Thoracic aorta (tissue), 2 donors: ENCODE results near the gene UBAP2. TPM values are rescaled to one million over a fixed set of nuclear protein-coding genes. Genes with fewer than 3 reads are reported as not detected.

Experiments
- ATAC-seq: fragments of 150-250 bp; one replicate; pipeline ENCODE4 v1.8.0; 2017; ENCODE audit warnings: low read depth; ENCODE audit not compliant: insufficient number of reproducible peaks, low FRiP score
- DNase-seq: peaks from one replicate; pipeline ENCODE4 v3.0.0-alpha.2; 2020; ENCODE audit warnings: low spot score
- H3K27ac ChIP-seq, 2 donors: fragments of 200-600 bp; sonication (generic); 1 replicate in 1 of 2; 2 replicates in 1 of 2; pipeline ENCODE4 v1.5.1; 2016; ENCODE audit warnings: mild to moderate bottlenecking in 2 of 2, moderate library complexity in 2 of 2
- H3K27me3 ChIP-seq: fragments of 200-600 bp; sonication (generic); replicated peaks from 2 replicates; pipeline ENCODE4 v1.6.0; 2016; ENCODE audit warnings: mild to moderate bottlenecking; ENCODE audit not compliant: insufficient read depth
- H3K36me3 ChIP-seq: fragments of 200-600 bp; sonication (generic); one replicate; pipeline ENCODE4 v1.5.1; 2016
- H3K4me1 ChIP-seq, 2 donors: fragments of 200-600 bp; sonication (generic); 1 replicate in 1 of 2; 2 replicates in 1 of 2; pipeline versions ENCODE4 v1.5.1 to v1.6.0; 2016; ENCODE audit warnings: low read depth in 2 of 2, mild to moderate bottlenecking in 1 of 2; ENCODE audit not compliant: control insufficient read depth in 1 of 2
- H3K4me3 ChIP-seq: fragments of 200-600 bp; sonication (generic); 2 replicates; pipeline ENCODE4 v1.5.1; 2016; ENCODE audit warnings: mild to moderate bottlenecking
- H3K9me3 ChIP-seq: fragments of 200-600 bp; sonication (generic); 2 replicates; pipeline ENCODE4 v1.5.1; 2016
- CTCF ChIP-seq: fragments of 200-600 bp; sonication (generic); IDR thresholded peaks from one replicate; pipeline ENCODE4 v1.5.1; 2019; ENCODE audit warnings: antibody characterized with exemption
- total RNA-seq, 2 donors: library from RNA; depleted of rRNA; stranded (reverse); fragments of >200 nt; gene quantifications; one replicate each; pipeline versions ENCODE4 v1.1.0 to v1.2.3, GENCODE V29; 2016

UBAP2 gene
- total RNA-seq, 2 donors from 2014 or later = 21.3 to 29.9 TPM

- no peak for TF ChIP-seq CTCF
- H3K9me3 ChIP-seq = no peaks in the 10 kb centered on the region
- H3K4me3 ChIP-seq = no peak overlapping the region
- ATAC-seq (no peak), DNase-seq (no peak)
- no peak overlapping the region for H3K27ac ChIP-seq
- no peaks in the 10 kb centered on the region for H3K27me3 ChIP-seq
- peaks cover 80% of the 10 kb centered on the region for H3K36me3 ChIP-seq
- H3K4me1 ChIP-seq = no peaks in the 10 kb centered on the region
Measured at GRCh38 chr9:34093578-34093977, 44.9 kb upstream of the UBAP2 start.

GRCh38 chr9:34089311-34089710 is 40.6 kb upstream of the UBAP2 start:
- ATAC-seq (no peak), DNase-seq (no peak)
- Histone ChIP-seq H3K4me1 (peaks cover 24 to 33% of the 10 kb centered on the region in 2 donors), H3K9me3 (no peaks in the 10 kb centered on the region), H3K27ac (no peak overlapping the region), H3K4me3 (no peak overlapping the region), H3K27me3 (no peaks in the 10 kb centered on the region), H3K36me3 (peaks cover 56% of the 10 kb centered on the region)
- no peak for TF ChIP-seq CTCF

- DNase-seq (no peak), ATAC-seq (no peak)
- Histone ChIP-seq H3K27ac (peak overlapping the region; percentile 86 to 92), H3K9me3 (no peaks in the 10 kb centered on the region), H3K4me1 (peaks cover 30 to 46% of the 10 kb centered on the region in 2 donors), H3K27me3 (no peaks in the 10 kb centered on the region), H3K4me3 (no peak overlapping the region), H3K36me3 (peaks cover 41% of the 10 kb centered on the region)
- no peak for TF ChIP-seq CTCF
Measured at GRCh38 chr9:34087370-34087769, 38.7 kb upstream of the UBAP2 start.

- Histone ChIP-seq H3K27ac (peak overlapping the region; percentile 86 to 92), H3K9me3 (no peaks in the 10 kb centered on the region), H3K4me1 (peaks cover 30 to 46% of the 10 kb centered on the region in 2 donors), H3K36me3 (peaks cover 41% of the 10 kb centered on the region), H3K27me3 (no peaks in the 10 kb centered on the region), H3K4me3 (no peak overlapping the region)
- no peak for ATAC-seq
- no peak for DNase-seq
- no peak for TF ChIP-seq CTCF
Measured at GRCh38 chr9:34086864-34087263, 38.2 kb upstream of the UBAP2 start.

- TF ChIP-seq CTCF = no peak
- H3K9me3 ChIP-seq = no peaks in the 10 kb centered on the region
- peak; percentile 11 for DNase-seq
- H3K27ac ChIP-seq = peak overlapping the region; percentile 86 to 92
- ATAC-seq = no peak
- no peaks in the 10 kb centered on the region for H3K27me3 ChIP-seq
- H3K4me3 ChIP-seq = no peak overlapping the region
- peaks cover 34% of the 10 kb centered on the region for H3K36me3 ChIP-seq
- H3K4me1 ChIP-seq = peaks cover 30 to 46% of the 10 kb centered on the region in 2 donors
Measured at GRCh38 chr9:34085581-34086500, 37.2 kb upstream of the UBAP2 start.
